SJCRH30 (cell line): ENCODE data around the gene GJA10. TPM values are rescaled to one million over a fixed set of nuclear protein-coding genes. Genes with fewer than 3 reads are reported as not detected.

Source experiments
- DNase-seq, 2 experiments: peaks; one replicate each; pipeline ENCODE4 v3.0.0-alpha.2; 2015 to 2020
- H3K27ac ChIP-seq: fragments of 250-450 bp; sonication (Bioruptor Pico); 2 replicates; pipeline ENCODE4 v1.5.1; 2020; ENCODE audit warnings: mild to moderate bottlenecking, moderate library complexity
- H3K27me3 ChIP-seq: fragments of 250-450 bp; sonication (Bioruptor Pico); 2 replicates; pipeline ENCODE4 v1.5.1; 2020; ENCODE audit warnings: mild to moderate bottlenecking, moderate library complexity
- H3K36me3 ChIP-seq: fragments of 250-450 bp; sonication (Bioruptor Pico); 2 replicates; pipeline ENCODE4 v1.5.1; 2020; ENCODE audit warnings: mild to moderate bottlenecking, moderate library complexity
- H3K4me1 ChIP-seq: fragments of 250-450 bp; sonication (Bioruptor Pico); 2 replicates; pipeline ENCODE4 v1.5.1; 2020; ENCODE audit warnings: mild to moderate bottlenecking, moderate library complexity
- H3K4me3 ChIP-seq: fragments of 250-450 bp; sonication (Bioruptor Pico); 2 replicates; pipeline ENCODE4 v1.5.1; 2020; ENCODE audit warnings: mild to moderate bottlenecking, moderate library complexity
- H3K9me3 ChIP-seq: fragments of 250-450 bp; sonication (Bioruptor Pico); replicated peaks from 2 replicates; pipeline ENCODE4 v1.5.1; 2020; ENCODE audit warnings: mild to moderate bottlenecking, moderate library complexity
- total RNA-seq: library from RNA; depleted of rRNA; stranded (reverse); fragments of >200 nt; shearing (Covaris generic); gene quantifications from 2 replicates; pipeline ENCODE4 v1.2.3, GENCODE V29; 2014

The GJA10 gene
- total RNA-seq, 1 experiment from 2014 or later, result not detected

DNA sequence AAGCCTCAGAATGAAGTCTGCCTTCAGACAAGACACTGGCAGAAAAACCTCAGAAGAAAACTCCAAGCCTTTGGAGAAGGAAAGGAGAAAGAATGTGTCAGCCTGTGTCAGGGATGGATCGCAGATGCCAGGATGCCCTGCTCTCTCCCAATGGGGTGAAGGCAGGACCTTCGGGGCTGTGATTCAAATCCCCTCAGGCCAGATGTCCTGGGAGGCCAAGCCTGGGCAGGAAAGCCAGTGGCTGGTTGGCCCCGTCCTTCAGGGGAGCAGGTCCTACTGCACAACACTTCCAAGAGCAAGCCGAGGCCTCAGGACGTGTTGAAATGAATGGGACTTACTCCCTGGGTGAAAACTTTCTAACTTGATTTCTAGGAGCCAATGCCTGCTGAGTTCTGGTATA, 36.5 kb downstream of the GJA10 start:
- Histone ChIP-seq H3K9me3 (no peaks in the 10 kb centered on the region), H3K4me3 (no peak overlapping the region), H3K27me3 (no peaks in the 10 kb centered on the region), H3K27ac (no peak overlapping the region), H3K36me3 (no peaks in the 10 kb centered on the region), H3K4me1 (no peaks in the 10 kb centered on the region)
- DNase-seq, result no peak

DNA sequence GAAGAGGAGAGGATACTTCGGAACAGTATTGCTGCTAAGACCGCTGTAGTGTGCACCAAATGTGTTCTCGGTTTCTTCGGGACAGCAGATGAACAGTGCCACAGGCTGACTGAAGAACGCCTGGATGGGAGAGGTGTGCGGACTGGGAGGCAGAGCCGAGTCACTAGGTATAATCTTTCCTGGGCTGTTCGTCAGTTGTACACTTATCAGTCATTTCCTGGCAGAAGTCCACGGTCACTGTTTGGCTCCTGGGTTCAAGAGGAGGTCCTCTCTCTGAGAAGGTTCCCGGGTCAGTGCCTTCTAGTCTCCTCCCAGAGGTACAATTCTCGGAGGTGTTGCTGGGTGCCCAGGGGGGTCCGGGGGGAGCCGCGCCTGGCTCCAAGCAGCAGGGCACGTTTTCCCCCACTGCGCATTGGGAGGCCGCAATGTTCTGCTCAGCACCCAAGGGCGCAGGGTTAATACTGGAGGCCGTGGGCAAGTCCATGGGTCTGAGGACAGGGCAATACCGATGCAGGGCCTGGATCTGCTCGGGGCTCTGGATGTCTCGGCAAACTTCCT, 38.1 kb downstream of the GJA10 start:
- no peaks in the 10 kb centered on the region for H3K9me3 ChIP-seq
- no peaks in the 10 kb centered on the region for H3K27me3 ChIP-seq
- no peaks in the 10 kb centered on the region for H3K36me3 ChIP-seq
- DNase-seq, result no peak
- H3K4me1 ChIP-seq, result no peaks in the 10 kb centered on the region
- H3K4me3 ChIP-seq, result no peak overlapping the region
- H3K27ac ChIP-seq, result no peak overlapping the region

DNA sequence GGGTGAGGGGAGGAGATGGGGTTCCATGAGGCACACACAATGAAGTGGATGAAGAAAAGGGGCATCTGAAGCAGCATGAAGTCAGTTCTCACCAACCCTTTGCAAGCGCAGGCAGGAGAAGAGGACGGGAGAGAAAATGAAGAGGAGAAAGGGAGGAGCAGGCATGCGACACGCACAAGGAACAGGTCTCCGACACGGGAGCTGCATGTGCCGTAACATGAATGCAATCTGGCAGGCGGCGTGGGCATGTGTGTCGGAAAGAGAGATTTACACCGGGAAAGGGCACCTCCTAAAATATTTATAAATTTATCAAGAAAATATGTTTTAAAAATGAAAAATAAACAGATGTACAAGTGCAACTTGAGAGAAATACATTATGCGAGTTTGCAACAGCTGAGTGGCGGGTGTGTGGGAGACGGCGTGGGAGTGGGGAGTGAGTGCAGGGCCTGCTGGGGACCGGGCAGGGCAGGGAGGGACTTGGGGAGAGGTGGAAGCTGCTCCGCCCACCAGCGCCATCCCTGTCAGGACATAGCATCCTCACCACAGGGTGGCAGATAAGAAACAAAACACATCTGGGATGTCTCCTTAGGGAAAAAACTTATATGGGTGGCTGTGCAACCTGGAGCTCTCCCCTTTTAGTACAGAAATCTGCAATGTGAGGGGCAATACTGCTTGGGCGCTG, 40.6 kb downstream of the GJA10 start:
- H3K4me3 ChIP-seq, result no peak overlapping the region
- H3K27me3 ChIP-seq, result no peaks in the 10 kb centered on the region
- H3K27ac ChIP-seq, result no peak overlapping the region
- no peaks in the 10 kb centered on the region for H3K9me3 ChIP-seq
- no peaks in the 10 kb centered on the region for H3K4me1 ChIP-seq
- no peak for DNase-seq
- H3K36me3 ChIP-seq, result no peaks in the 10 kb centered on the region

DNA sequence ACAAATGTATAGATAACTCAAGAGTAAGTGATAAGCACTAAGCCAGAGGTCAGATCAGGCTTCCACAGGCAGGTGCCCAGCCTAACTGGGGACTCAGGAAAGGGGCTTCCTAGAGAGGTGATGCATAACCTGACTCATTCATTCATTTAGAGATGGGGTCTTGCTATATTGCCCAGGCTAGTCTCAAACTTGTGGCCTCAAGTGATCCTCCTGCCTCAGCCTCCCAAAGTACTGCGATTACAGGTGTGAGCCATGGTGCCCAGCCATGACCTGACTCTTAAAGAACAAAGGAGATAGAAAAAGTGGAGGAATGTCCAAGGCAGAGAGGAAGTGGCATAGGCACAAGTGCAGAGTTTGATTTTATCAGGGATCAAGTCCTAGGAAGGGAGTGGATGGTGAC, 41.9 kb downstream of the GJA10 start:
- H3K27me3 ChIP-seq, result no peaks in the 10 kb centered on the region
- no peaks in the 10 kb centered on the region for H3K9me3 ChIP-seq
- H3K4me3 ChIP-seq, result no peak overlapping the region
- H3K27ac ChIP-seq, result no peak overlapping the region
- no peak for DNase-seq
- no peaks in the 10 kb centered on the region for H3K36me3 ChIP-seq
- no peaks in the 10 kb centered on the region for H3K4me1 ChIP-seq

DNA sequence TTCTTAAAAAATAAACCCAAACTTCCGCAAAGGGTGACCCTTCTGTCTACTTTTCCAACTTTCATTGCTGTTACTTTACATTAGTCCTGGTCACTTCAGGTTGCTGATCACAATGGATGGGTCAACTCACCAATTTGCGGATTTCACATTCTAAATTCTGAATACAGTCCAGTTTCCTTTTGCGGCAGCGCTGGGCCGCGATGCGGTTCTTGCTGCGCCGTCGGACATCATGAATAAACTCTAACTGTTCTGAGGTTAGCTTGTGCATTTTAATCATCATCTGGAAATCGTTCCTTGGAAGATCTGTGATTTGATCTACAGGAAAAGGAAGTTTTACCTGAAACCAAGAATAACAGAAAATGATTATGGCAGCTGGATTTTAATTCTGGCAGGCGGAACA, 43.7 kb downstream of the GJA10 start:
- no peaks in the 10 kb centered on the region for H3K27me3 ChIP-seq
- DNase-seq, result no peak
- H3K4me1 ChIP-seq, result no peaks in the 10 kb centered on the region
- H3K36me3 ChIP-seq, result no peaks in the 10 kb centered on the region
- H3K9me3 ChIP-seq, result no peaks in the 10 kb centered on the region
- no peak overlapping the region for H3K4me3 ChIP-seq
- H3K27ac ChIP-seq, result no peak overlapping the region

DNA sequence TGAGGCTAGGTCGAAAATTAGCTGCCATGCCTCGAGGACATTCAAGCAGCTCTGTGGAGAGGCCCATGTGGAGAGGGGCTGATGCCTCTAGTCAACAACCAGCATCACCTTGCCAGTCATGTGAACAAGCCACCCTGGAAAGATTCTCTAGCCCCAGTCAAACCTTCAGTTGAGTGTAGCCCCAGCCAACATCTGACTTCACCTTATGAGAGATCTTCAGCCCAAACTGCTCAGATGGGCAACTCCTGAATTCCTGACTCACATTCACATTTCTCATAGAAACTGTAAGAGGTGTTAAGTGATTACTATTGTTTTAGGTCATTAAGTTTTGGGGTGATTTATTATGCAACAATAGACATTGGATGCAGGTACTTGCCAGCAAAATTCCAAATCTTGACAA, 44.9 kb downstream of the GJA10 start:
- Histone ChIP-seq H3K9me3 (no peaks in the 10 kb centered on the region), H3K4me3 (no peak overlapping the region), H3K27ac (no peak overlapping the region), H3K27me3 (no peaks in the 10 kb centered on the region), H3K36me3 (no peaks in the 10 kb centered on the region), H3K4me1 (no peaks in the 10 kb centered on the region)
- DNase-seq, result no peak

DNA sequence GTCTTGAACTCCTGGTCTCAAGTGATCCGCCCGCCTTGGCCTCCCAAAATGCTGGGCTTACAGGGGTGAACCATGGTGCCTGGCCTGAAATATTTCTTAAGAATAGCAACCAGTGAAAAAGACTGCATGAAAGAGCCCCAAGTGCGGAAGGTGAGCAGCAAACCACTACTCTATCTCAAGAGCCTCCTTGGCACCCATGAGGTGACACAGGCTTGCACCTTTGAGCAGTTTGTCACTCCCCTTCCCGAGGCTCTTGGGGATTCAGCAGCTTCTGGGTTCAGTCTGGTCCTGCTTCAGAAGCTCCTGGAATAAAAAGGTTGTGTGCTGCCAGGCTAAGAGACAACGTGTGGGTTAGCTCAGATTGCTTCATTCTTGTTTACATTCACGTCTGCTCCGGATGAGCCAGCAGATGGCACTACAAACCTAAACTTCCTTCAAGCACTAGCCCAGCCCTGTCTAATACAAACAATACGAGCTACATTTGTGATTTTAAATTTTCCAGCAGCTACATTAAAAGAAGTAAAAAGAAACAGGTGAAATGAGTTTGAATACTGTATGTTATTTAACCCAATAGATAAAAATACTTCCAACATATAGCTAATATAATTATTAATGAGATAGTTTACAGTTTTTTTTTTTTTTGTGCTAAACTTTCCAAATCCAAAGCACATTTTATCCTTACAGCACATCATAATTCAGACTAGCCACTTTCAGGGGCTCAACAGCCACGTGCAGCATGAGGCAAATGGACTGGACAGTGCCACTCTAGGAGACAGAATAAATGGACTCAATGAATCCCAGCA, 46.2 kb downstream of the GJA10 start:
- H3K27me3 ChIP-seq, result no peaks in the 10 kb centered on the region
- no peak overlapping the region for H3K4me3 ChIP-seq
- H3K27ac ChIP-seq, result no peak overlapping the region
- peak; percentile 65 to 86 for DNase-seq
- no peaks in the 10 kb centered on the region for H3K36me3 ChIP-seq
- H3K9me3 ChIP-seq, result no peaks in the 10 kb centered on the region
- no peaks in the 10 kb centered on the region for H3K4me1 ChIP-seq

DNA sequence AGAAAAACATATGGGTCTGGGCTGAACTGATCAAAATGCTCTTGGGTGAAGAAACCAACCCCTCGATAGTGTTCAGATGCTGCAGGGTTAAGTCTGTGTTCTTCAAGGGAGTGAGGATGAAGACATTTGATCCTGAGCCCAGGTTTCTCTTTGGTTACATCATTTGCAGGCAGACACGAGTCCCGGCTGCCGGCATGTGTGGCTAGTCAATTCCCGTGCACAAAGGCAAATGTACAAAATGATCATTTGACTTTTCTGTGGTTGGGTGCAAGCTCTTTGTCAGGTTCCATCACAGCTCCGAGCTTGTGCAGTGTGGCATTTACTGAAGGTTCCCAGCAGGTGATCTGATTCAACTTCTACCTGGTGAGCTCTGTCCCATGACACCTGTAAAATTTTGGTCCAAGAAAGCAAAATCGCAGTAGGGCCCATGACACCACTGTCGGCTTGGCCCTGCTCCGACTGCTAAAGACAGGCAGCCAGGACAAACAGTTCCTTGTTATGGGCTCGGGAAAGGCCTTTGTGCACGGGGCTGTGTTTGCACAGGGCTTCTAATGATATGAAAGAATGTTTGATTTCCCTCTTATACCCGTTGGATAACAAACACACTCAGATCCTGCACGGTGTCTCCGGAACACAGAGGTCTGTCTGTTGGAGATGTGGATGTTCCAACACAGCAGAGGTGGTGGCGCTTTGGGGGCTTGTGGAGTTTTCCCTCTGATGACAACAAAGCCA, 46.9 kb downstream of the GJA10 start:
- no peaks in the 10 kb centered on the region for H3K27me3 ChIP-seq
- H3K9me3 ChIP-seq, result no peaks in the 10 kb centered on the region
- no peak overlapping the region for H3K4me3 ChIP-seq
- H3K4me1 ChIP-seq, result no peaks in the 10 kb centered on the region
- DNase-seq, result no peak
- H3K36me3 ChIP-seq, result no peaks in the 10 kb centered on the region
- no peak overlapping the region for H3K27ac ChIP-seq

DNA sequence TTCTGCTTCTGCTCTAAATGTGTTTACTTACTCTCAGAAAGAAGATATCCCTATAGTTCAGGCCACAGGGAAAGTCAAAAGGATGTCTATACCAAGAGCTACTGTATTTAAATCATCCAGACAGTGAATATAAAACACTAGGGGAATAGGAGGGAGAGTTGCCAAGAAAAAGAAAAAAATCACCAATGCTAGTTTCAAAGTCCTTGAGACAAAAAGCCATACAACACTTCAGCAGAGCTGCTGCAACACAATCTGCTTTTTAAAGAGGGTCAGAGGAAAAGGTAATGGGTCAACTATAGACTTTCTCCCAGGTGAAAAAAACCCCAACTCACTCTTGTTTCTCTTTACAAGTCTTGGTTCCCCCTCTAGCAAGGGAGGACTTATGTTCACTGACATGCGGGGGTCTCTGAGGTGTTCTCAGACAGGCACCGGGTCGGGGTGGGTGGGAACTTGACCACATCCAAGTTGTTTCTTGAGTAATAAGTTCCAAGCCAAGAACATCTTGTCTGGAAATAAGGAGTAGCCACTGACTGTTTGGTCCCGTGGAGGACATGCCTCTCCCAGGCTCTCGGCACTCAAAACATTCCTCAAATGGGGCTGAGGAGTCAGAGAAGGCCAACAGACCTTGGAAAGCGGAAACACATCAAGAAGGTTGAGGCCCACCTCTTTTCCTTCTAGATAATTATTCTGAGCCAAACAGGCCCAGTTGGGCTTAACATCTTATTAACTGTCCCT, 47.7 kb downstream of the GJA10 start:
- Histone ChIP-seq H3K27ac (no peak overlapping the region), H3K4me3 (no peak overlapping the region), H3K36me3 (no peaks in the 10 kb centered on the region), H3K9me3 (no peaks in the 10 kb centered on the region), H3K4me1 (no peaks in the 10 kb centered on the region), H3K27me3 (no peaks in the 10 kb centered on the region)
- no peak for DNase-seq

DNA sequence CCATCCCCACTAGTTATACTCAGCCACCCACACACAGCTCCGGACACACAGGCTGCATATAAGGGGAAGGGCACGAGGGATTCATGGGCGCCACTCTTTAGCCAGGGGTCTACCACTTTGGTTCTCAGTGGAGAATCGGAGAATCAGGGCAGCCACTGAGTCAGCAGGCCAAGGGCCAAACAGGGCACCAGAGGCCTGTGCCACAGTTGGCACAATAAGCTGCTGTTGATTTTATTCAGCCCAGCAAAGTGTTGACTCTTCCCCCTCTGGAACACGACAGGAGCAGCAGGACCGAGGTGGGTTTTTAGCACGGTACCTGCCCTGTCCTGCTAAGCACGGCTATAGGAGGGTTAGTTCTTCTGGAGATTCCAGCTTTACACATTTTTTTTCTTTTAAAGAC, 48.3 kb downstream of the GJA10 start:
- no peaks in the 10 kb centered on the region for H3K4me1 ChIP-seq
- H3K27ac ChIP-seq, result no peak overlapping the region
- DNase-seq, result no peak
- H3K36me3 ChIP-seq, result no peaks in the 10 kb centered on the region
- no peaks in the 10 kb centered on the region for H3K27me3 ChIP-seq
- no peaks in the 10 kb centered on the region for H3K9me3 ChIP-seq
- H3K4me3 ChIP-seq, result no peak overlapping the region

DNA sequence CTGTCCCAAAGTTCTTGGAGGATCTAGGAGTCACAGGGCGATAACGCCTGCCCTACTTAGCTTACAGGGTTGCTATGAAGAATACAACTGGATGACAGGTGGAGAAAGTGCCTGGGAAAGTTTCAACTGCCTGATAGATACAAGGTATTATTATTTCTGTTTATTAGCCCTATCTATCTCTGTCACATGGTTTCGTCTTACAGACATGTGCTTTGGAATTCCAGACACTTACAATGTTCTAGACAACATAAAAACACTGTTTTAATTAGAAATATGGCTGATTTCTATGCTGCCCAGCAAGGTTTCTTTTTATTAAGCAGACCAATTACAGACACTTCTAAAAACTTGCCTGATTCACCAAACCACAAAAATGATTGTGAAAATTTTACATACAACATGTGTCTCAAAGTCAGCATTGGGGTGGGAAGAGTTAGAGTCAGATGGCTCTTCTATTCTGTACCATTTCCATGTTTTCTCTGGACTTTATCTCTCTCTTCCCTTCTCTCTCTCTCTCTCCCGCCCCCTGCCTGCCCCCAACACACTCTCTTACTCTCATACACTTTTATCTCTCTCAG, 50.0 kb downstream of the GJA10 start:
- H3K9me3 ChIP-seq, result no peaks in the 10 kb centered on the region
- no peaks in the 10 kb centered on the region for H3K4me1 ChIP-seq
- no peaks in the 10 kb centered on the region; the same call in 1 of the 2 replicates for H3K36me3 ChIP-seq
- no peak for DNase-seq
- no peaks in the 10 kb centered on the region for H3K27me3 ChIP-seq
- no peak overlapping the region for H3K4me3 ChIP-seq
- H3K27ac ChIP-seq, result no peak overlapping the region

DNA sequence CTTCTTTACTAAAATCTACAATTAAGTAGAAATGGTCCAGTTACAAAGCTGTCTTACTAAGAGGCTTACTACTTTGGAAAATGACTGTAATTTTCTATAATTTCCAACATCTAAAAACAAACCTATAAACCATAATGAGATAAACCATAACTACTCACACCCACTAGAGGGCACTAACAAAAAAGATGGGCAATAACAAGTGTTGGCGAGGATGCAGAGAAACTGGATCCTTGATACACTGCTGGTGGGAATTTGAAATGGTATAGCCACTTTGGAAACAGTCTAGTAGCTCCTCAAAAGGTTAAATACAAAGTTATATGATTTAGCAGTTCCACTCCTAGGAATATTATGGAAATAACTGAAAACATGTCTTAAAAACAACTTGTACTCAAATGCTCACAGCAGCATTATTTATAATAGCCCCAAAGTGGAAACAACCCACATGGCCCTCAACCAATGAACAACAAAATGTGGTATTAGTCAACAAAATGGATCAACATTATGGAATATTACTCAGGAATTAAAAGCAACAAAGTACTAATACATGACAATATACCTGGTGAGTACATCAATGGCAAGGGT, 50.6 kb downstream of the GJA10 start:
- no peaks in the 10 kb centered on the region; the same call in 1 of the 2 replicates for H3K36me3 ChIP-seq
- H3K27ac ChIP-seq, result no peak overlapping the region
- H3K4me1 ChIP-seq, result no peaks in the 10 kb centered on the region
- H3K27me3 ChIP-seq, result no peaks in the 10 kb centered on the region
- H3K9me3 ChIP-seq, result no peaks in the 10 kb centered on the region
- H3K4me3 ChIP-seq, result no peak overlapping the region
- DNase-seq, result peak; percentile 23 to 68
